DND-41 (cell line): ENCODE data around the gene H1-8.

Source experiments
- ATAC-seq: fragments of 200-7000 bp; cut with Tn5 transposase; 3 replicates; pipeline ENCODE4 v1.9.1; 2021; ENCODE audit warnings: low read depth; ENCODE audit not compliant: insufficient read depth
- DNase-seq: peaks from one replicate; pipeline ENCODE4 v3.0.0-alpha.2; 2020
- H2AFZ ChIP-seq: 2 replicates; pipeline ENCODE4 v1.6.0; 2012; ENCODE audit warnings: low read depth, low read length
- H3K27ac ChIP-seq: 2 replicates; pipeline ENCODE4 v1.5.1; 2012; ENCODE audit warnings: low read length, inconsistent platforms
- H3K27me3 ChIP-seq: fragments of 200-600 bp; sonication (generic); 2 replicates; pipeline ENCODE4 v1.6.0; 2012; ENCODE audit warnings: low read length, mild to moderate bottlenecking, inconsistent platforms; ENCODE audit not compliant: insufficient read depth, poor library complexity
- H3K36me3 ChIP-seq: 2 replicates; pipeline ENCODE4 v1.5.1; 2012; ENCODE audit warnings: low read length, inconsistent platforms; ENCODE audit not compliant: insufficient read depth
- H3K4me1 ChIP-seq: 2 replicates; pipeline ENCODE4 v1.5.1; 2012; ENCODE audit warnings: mild to moderate bottlenecking, low read length; ENCODE audit not compliant: insufficient read depth
- H3K4me2 ChIP-seq: 2 replicates; pipeline ENCODE4 v1.6.0; 2012; ENCODE audit warnings: mild to moderate bottlenecking, moderate library complexity, low read length, inconsistent platforms; ENCODE audit not compliant: insufficient read depth
- H3K4me3 ChIP-seq, 2 experiments: fragments of 200-600 bp in 1 of 2; shearing (Covaris generic) in 1 of 2; 2 replicates each; pipeline ENCODE4 v1.5.1; 2012 to 2016; ENCODE audit warnings: inconsistent platforms in 2 of 2, low read length in 2 of 2, mild to moderate bottlenecking in 2 of 2, low read depth in 1 of 2, moderate library complexity in 1 of 2
- H3K79me2 ChIP-seq: 2 replicates; pipeline ENCODE4 v1.6.0; 2012; ENCODE audit warnings: low read length, inconsistent platforms; ENCODE audit not compliant: insufficient read depth
- H3K9ac ChIP-seq: 2 replicates; pipeline ENCODE4 v1.6.0; 2012; ENCODE audit warnings: low read depth, mild to moderate bottlenecking, inconsistent platforms, low read length, moderate library complexity
- H3K9me3 ChIP-seq: 2 replicates; pipeline ENCODE4 v1.5.1; 2012; ENCODE audit warnings: low read length, moderate library complexity, mild to moderate bottlenecking, inconsistent platforms; ENCODE audit not compliant: insufficient read depth, severe bottlenecking
- H4K20me1 ChIP-seq: 2 replicates; pipeline ENCODE4 v1.6.0; 2012; ENCODE audit warnings: low read length; ENCODE audit not compliant: insufficient read depth
- CTCF ChIP-seq: IDR thresholded peaks from 2 replicates; pipeline ENCODE4 v1.5.1; 2012; ENCODE audit warnings: borderline replicate concordance, low read length, moderate library complexity, mild to moderate bottlenecking; ENCODE audit not compliant: poor library complexity, severe bottlenecking; ENCODE audit errors: extremely low read depth
- EZH2 ChIP-seq: IDR thresholded peaks from 3 replicates; pipeline ENCODE4 v1.6.1; 2012; ENCODE audit warnings: borderline replicate concordance, low read depth, mild to moderate bottlenecking, moderate library complexity, low read length, inconsistent platforms; ENCODE audit not compliant: severe bottlenecking

H1-8 gene

GRCh38 chr3:129549006-129549800 lies 6.2 kb downstream of the H1-8 start:
- no peaks in the 10 kb centered on the region for H3K79me2 ChIP-seq
- H3K9me3 ChIP-seq = no peaks in the 10 kb centered on the region
- no peak overlapping the region for H3K27ac ChIP-seq
- ATAC-seq (no peak), DNase-seq (no peak)
- H3K4me2 ChIP-seq = no peak overlapping the region
- no peaks in the 10 kb centered on the region for H3K36me3 ChIP-seq
- H4K20me1 ChIP-seq = no peaks in the 10 kb centered on the region
- H3K4me3 ChIP-seq = no peak overlapping the region
- TF ChIP-seq CTCF = no peak
- no peak for TF ChIP-seq EZH2
- H3K9ac ChIP-seq = no peak overlapping the region
- H3K27me3 ChIP-seq = no peaks in the 10 kb centered on the region
- no peak overlapping the region for H2AFZ ChIP-seq
- H3K4me1 ChIP-seq = no peaks in the 10 kb centered on the region

DNA sequence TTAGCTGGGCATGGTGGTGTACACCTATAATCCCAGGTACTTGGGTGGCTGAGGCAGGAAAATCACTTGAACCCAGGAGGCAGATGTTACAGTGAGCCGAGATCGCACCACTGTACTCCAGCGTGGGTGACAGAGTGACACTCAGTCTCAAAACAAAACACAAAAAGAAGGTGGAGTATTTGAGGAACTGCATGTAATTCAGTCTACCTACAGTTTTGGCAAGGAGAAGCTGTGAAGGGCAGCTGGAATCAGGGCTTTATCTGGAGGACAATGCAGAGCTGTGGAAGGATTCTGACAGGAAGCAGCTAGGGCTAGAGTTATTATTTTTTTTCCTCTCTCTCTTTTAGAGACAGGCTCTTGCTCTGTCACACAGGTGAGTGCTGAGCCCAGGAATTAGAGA lies 6.8 kb downstream of the H1-8 start:
- no peak for ATAC-seq
- DNase-seq = no peak
- Histone ChIP-seq H4K20me1 (no peaks in the 10 kb centered on the region), H3K4me3 (no peak overlapping the region), H3K27me3 (no peaks in the 10 kb centered on the region), H3K4me2 (no peak overlapping the region), H3K79me2 (no peaks in the 10 kb centered on the region), H3K27ac (no peak overlapping the region), H3K36me3 (peaks cover 3% of the 10 kb centered on the region; the same call in 1 of the 2 replicates), H3K9ac (no peak overlapping the region), H2AFZ (no peak overlapping the region), H3K4me1 (no peaks in the 10 kb centered on the region), H3K9me3 (no peaks in the 10 kb centered on the region)
- TF ChIP-seq EZH2 (no peak), CTCF (no peak)

DNA sequence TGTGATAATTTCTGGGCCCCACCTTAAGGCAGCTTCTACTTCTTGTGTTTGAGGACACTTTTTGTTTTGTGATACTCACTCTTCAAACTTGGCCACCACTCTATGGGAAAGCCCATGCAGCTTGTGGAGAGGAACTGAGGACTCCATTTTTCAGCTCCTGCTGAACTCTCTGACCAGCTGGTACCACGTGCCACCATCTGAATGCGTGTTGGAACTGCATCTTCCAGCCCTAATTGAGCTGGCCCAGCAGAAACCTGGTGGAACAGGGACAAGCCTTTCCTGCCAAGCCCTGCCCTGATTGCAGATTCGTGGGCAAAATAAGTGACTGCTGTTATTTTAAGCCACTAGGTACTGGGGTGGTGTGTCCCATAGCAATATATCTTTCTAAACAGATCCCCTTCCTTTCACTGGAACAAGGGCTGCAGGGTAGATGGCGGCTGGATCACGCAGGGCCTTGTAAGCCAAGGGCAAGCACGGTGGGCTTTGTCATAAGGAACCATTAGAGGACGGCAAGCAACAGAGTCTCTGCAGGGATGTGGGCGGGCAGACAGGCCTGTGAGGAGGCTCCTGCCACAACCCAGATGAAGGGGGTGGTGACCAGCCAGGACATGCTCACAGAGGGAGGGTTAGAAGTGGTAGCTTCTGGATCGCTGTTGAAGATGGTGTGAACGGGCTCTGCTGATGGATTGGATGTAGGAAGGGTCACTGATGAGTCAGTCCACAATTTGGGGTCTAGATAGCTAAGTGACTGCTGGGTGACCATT lies 9.5 kb downstream of the H1-8 start:
- H3K4me2 ChIP-seq = no peak overlapping the region
- H2AFZ ChIP-seq = no peak overlapping the region
- H3K4me3 ChIP-seq = no peak overlapping the region
- no peak for TF ChIP-seq CTCF
- TF ChIP-seq EZH2 = no peak
- no peak overlapping the region for H3K27ac ChIP-seq
- no peaks in the 10 kb centered on the region for H3K9me3 ChIP-seq
- peaks cover 27% of the 10 kb centered on the region for H3K36me3 ChIP-seq
- DNase-seq (no peak), ATAC-seq (peak; percentile 11; the same call in 2 of the 3 replicates)
- no peaks in the 10 kb centered on the region for H3K4me1 ChIP-seq
- H3K79me2 ChIP-seq = no peaks in the 10 kb centered on the region
- no peak overlapping the region for H3K9ac ChIP-seq
- no peaks in the 10 kb centered on the region for H3K27me3 ChIP-seq
- no peaks in the 10 kb centered on the region for H4K20me1 ChIP-seq
